ENCODE measurements around the gene MTERF4.

MTERF4 gene

DNA sequence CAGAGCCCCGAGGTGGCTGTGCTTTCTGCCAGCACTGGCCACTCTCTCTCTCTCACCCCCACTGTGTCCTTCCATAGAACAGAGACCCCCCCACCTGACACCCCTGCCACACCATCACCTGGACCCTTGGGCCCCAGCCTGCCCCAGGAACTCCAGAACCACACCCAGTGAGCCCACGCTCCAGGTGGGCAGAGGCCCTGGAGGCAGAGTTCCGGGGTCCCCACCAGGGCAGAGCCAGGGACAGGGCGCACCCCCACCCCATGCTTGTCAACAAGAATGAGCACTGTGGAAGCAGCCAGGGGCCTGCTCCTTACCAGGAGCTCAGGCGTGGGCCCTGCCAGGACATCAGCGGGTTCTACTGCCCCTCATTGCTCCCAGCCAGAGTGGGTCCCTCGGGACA lies 32.6 kb upstream of the MTERF4 start:
- no peak for FAIRE-seq

DNA sequence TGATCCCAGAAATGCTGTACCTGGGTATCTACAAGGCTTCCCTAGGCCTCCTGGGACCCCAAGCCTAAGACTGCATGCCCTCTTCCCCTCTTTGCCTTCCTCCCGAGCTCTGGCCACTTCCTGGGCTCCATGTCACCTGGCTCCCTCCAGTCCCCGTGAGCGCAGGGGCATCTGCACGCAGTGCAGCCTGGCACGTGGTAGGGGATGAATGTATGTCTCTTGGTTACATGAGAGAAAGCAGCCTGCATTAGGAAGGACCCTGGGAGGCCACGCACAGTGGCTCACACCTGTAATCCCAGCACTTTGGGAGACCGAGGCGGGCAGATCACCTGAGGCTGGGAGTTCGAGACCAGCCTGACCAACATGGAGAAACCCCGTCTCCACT lies 31.3 kb upstream of the MTERF4 start:
- no peak for FAIRE-seq
- DNase-seq (ENCODE audit: insufficient read length, low spot score): no peak

More for the DNA sequence above, 32.6 kb upstream of the MTERF4 start:
- no peak for DNase-seq (ENCODE audit: insufficient read length, low spot score)

DNA sequence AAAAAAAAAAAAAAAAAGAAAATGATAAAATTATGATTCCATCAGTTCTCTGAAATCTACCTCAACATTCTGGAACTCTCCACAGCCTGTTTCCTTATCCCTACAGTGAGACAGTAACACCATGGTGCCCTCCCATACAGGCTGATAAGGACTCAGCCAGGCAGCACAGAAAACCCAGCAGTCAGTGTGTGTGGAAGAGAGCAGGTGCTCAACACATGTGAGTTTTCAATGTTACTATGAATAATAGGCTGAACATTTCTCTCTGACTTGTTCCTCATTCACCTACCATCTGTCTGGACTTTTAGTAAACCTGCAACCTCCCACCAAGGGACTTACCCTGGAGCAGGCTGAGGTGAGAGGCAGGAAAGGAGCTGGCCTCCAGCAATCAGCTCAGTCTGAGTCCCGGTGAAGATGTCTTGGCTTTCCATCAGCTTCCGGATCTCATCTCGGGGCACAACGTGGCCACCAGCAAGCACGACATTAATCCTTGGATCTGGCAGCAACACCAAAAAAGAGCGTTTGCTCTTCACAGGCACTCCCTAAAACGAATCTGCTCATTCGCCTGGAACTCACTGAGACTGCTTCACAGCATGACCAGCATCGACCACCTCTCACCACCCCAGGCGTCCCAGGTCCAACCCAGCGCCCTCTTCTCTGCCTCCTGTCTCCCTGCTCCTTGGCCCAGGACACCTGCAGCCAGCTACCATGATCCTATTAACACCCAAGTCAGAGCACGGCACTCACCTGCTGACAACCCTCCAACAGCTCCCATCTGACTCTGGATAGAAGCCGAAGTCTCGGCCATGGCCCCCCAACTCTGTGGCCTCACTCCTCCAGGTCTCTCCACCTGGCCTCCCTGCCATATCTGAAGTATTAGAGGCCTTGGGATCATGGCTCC lies 30.7 kb upstream of the MTERF4 start:
- DNase-seq (ENCODE audit: insufficient read length, low spot score) (no peak), FAIRE-seq (no peak)

DNA sequence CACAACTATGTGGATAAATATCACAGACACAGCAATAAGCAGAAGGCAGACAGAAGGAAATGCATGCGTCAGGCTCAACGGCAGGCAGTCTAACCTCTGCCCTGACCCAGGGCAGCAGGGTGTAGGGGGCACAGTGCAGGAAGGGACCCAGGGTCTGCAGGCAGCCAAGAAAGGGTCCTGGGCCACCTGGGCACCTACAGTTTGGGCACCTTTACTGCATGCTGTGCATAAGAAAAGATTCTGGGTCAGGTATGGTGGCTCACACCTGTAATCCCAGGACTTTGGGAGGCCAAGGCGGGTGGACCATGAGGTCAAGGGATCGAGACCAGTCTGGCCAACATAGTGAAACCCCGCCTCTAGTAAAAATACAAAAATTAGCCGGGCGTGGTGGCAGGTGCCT lies 29.4 kb upstream of the MTERF4 start:
- DNase-seq (ENCODE audit: insufficient read length, low spot score) (no peak), FAIRE-seq (no peak)

DNA sequence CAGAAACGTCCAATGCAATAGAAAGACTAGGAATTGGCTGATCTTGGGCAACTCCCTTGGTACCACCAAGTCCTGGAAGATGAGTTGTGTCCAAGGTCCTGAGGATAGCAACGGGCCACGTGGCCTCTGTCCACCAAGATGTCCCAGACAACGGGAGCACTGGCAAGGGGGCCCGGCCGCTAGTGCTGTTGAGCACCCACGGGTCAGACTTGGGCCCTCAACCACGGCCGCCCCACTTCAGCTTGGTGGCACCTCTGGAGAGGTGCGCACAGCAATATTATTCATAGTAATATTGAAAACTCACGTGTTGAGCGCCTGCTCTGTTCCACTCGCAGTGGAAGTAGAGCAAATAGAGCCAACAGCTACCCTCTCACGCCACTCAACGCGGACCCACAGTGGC lies 28.2 kb upstream of the MTERF4 start:
- FAIRE-seq: no peak
- no peak for DNase-seq (ENCODE audit: insufficient read length, low spot score)

DNA sequence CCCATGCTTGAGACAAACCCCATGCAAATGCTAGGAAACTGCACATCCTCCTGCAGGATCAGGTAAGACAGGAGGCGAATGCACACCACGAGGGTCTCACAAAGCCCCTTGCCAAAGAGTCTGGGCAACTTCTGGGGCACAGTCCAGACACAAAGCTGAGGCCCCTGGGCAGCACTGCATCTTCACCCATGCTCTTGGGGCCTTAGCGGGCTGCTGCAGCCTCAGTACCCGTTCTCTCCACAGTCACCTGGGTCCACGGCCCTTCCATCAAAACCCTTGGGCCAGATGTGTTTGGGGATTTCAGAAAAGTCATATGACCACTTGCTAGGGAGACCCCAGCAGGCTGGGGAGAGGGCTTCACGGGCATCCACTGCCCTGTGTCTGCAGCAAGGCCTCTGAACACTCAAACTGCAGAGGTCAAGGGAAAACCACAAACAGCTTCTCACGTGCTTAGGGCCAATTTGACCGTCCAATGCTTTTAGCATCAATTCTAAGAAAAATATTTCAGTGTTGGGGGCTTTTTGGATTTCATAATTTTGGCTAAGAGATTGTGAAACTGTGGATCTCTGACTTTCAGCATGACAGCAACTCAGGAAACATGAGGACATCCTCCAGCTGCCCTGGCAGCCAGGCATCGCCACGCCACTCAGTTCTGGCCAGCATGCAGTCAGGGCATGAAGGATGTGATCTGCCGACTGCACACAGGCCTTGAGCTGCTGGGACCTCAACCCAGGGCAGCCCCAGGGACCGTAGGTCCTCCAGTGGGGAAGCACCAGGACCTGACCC lies 27.2 kb upstream of the MTERF4 start:
- DNase-seq (ENCODE audit: insufficient read length, low spot score) (peak; percentile 36), FAIRE-seq (peak; percentile 64)

DNA sequence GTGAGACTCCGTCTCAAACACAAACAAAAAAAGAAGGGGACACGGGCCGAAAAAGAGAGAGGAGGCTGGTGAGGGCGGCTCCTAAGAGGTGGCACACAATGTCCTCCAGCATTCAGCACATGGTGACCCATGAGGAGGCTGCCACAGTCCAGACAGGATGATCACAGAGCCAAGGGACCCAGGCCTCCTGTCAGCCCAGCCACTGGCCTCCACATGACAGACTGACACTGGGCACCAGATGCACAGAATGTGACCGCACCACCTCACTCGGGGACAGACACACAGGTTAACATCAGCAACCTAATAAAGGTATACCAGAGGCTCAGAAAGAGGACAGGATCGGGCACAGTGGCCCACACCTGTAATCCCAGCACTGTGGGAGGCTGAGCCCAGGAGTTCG lies 26.2 kb upstream of the MTERF4 start:
- DNase-seq (ENCODE audit: insufficient read length, low spot score) (no peak), FAIRE-seq (no peak)

DNA sequence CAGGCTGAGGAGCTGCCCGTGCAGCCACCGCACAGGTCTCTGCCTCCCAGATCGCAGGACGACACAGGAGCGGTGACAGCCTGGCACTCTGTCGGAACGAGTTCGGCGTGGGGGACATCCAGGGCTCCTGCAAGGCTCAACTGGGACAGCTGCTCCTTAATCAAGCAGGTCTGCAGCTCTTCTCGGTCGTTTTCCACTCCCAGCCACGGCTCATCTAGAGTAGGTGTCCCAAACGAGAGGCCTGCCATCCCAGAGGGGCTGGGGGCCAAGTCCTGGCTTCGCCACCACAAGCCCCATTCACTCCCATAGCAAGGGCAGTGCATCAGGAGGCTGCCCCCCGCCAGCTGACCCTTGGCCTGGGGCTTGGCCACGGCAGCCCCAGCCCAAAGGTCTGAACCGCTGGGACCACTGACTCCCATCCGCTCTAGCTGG lies 24.7 kb upstream of the MTERF4 start:
- DNase-seq (ENCODE audit: insufficient read length, low spot score): no peak
- no peak for FAIRE-seq

DNA sequence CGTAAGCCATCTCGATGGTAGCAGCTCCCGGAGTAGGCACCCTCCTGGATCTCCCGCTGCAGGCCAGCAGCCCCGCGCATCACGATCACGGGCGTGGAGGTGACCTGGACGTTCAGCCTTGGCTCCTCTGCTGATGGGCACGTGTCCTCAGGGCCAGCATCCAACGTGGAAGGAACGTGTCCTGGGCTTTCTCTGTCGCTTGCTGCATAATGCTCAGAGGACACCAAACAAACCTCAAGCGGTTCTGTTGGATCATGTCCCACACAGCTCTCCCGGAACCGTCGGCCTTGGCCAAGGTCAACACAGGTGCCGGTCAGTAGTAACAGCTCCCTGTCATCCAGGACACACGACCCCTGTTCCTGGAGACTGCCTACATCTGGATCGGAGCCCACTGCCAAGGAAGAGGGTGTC lies 24.1 kb upstream of the MTERF4 start:
- FAIRE-seq: no peak
- no peak for DNase-seq (ENCODE audit: insufficient read length, low spot score)

DNA sequence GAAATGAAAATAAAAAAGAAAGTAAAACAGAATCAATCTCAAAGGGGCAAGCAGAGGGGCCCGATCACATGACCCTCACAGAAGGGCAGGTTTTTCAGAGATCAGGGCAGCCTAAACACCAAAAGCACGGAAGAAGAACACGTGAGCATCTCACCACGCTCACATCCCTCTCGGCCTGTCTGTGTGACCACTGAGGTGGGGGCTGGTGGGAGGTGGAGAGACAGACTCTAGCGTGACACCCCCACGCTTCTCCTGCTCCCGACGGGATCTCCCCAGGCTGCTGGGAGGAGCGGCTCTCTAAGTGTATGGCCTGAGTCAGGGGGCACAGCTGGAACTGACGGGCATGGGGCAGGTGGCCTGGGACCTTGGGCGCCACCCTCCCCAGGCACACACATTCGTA lies 23.5 kb upstream of the MTERF4 start:
- DNase-seq (ENCODE audit: insufficient read length, low spot score) (no peak), FAIRE-seq (no peak)

DNA sequence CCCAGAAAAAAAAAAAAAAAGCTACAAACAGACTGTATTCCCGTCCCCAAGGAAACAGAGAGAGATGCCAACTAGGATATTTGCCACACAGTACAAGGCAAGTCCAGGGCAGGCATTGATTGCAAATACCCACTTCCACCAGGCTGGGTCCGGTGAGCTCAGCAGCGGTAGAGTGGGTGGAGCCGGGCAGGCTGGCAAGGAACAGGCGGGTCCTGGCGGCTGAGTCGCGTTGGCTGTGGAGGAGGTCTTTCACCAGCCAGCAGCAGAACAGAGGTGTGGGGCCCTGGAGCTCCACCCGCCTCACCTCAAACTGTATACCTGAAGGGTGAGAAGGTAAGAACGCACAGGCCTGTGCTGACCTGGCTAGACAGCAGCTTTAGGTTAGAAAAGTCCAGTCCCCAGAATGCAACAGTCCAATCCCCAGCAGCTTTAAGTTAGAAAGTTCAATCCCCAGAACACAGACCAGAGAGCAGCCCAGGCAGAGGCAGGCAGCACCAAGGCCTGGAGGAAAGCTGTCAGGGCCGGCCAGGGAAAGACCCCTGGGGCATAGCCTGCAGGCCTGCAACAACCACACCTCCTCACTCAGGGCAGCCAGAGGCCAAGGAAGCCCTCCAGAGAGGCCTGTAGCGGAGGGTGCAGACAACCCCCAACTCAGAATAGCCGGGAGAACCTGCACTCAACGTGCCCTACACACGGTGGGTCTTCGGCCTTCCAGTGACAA lies 21.9 kb upstream of the MTERF4 start:
- DNase-seq (ENCODE audit: insufficient read length, low spot score): no peak

DNA sequence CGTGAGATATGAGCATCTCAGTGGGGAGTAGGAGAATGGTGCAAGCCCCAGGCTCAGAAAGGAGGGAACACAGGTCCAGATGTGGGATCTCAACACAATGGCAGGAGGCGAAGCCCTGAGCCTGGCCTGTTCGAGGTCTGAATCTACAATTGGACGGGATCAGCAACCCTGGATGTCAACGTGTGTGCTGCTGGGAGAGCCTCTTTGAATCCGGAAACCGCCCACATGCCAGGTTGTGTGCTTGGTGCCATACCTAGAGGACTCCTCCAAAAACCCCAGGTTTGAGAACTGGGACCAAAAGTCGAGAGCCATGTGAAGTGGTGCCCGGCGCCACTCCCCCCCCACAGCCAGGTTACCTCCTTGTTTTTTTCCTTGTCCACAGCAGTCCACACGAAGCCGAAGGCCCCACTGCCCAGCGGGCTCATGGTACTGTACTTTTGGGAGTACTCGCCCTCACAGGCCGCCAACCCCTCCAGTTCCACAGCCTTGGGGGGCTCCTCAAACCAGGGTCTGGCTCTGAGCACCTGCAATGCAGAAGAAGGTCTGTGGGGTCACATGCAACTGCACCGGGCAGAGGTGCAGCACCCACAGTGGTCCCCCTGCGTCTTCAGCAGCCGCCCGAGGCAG lies 20.4 kb upstream of the MTERF4 start:
- DNase-seq (ENCODE audit: insufficient read length, low spot score) (no peak), FAIRE-seq (no peak)

More for the DNA sequence above, 21.9 kb upstream of the MTERF4 start:
- FAIRE-seq: no peak

DNA sequence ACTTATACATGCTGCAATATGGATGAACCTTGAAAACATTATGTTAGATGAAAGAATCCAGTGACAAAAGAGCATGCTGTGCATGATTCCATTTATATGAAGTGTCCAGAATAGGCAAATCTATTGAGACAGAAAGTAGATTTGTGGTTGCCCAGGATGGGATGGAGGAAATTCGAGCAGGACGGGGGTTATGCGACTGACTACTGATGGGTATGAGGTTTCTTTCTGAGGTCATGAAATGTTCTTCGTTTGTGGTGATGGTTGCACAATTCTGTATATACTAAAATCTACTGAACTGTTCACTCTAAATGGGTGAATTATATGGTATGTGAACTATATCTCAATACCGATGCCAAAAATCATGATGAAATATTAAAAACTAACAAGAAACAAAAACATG lies 18.9 kb upstream of the MTERF4 start:
- no peak for FAIRE-seq
- DNase-seq (ENCODE audit: insufficient read length, low spot score): no peak

DNA sequence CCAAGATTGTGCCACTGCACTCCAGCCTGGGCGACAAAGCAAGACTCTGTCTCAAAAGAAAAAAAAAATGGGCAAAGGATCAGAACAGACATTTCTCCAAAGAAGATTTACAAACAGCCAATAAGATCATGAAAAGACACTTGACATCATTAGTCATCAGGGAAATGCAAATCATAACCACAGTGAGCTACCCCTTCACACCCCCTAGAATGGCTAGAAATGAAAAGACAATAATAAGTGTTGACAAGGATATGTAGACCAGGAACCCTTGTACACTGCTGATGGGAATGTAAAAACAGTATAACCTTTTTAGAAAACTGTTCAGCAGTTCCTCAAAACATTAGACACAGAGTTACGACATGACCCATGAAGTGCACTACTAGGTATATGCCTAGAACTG lies 18.4 kb upstream of the MTERF4 start:
- FAIRE-seq (peak; percentile 31), DNase-seq (ENCODE audit: insufficient read length, low spot score) (no peak)

DNA sequence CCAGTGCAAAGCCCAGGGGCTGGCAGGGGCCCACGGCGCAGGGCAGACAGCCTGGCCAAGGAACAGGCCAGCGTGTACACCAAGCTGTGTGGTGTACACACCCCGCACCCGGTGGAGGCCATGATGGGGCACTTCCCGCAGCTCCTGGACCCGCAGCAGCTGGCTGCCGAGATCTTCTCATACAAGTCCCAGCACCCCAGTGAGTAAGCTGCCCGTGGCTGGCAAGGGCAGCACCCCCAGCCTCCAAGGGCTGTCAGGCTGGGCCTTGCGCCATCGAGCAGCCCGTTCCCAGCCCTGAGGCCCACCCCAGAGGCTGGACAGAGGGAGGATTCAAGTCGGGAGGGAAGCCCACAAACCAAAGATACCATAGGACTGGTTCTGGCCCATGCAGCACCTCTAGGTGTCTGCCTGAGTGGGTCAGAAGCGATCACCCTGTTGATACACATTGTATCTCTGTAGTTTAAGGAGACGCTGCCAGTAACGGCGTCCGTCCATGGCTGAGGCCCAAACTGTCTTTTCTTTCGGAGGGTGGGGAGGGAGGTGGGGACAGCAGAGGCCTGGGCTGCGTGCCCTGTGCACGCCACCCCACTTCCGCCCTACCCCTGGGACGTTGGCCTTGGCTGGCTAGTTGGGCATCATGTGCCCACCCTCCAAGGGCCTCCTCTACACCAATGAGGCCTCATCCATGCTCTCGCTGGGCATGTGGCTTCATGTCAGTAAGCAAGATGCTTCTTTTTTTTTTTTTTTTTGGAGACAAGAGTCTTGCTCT lies 16.8 kb upstream of the MTERF4 start:
- no peak for FAIRE-seq
- DNase-seq (ENCODE audit: insufficient read length, low spot score): no peak

DNA sequence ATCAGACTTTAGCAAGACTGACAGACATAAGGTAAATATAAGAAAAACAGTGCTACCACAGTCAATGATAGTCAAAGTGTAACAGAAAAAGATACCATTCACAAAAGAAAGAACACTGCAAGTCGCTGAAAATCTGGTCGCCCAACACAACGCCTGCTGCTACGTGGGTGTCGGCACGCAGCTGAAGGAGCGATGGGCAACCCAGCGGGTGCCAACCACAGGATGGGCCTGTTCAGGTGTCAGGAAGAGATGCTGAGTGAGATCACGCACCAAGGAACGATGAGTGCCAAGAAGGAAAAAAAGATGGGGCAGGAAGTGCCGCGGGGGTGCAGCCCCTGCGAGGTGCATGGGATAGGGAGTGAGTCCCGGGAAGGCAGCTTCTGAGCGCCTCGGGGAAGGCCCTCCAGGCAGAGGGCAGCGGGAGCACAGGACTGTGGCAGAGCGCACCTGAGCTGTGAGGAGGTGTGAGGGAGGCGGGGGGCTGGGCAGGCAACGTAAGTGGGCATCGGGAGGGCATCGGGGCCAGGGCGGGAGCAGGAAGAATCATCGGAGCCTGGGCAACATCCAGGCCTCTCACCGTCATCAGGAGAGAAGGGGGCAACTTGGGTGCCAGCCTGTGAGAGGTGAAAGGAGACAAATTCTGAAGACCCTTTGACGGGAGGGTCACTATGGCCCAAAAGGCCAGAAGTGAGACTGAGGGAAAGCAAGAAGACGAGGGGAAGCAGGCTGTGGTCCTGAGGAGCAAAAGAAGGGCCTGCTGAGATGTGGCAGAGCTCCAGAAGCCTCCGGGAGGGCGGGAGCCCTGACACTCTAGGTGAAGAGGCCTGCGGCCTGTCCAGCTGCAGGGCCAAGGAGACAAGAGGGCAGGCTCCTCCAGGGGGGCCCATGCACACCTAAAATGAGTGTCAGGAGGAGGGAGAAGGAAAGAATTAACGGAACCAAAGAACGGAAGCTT lies 14.8 kb upstream of the MTERF4 start:
- no peak for FAIRE-seq

DNA sequence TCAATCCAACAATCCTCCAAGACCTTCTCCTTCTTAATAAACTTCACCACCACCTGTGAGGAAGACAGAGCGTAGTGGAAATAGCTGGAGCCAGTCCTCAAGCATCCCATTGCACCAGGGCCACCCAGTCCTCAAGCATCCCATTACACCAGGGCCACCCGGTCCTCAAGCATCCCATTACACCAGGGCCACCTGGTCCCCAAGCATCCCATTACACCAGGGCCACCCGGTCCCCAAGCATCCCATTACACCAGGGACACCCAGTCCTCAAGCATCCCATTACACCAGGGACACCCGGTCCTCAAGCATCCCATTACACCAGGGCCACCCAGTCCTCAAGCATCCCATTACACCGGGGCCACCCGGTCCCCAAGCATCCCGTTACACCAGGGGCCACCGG lies 13.3 kb upstream of the MTERF4 start:
- no peak for DNase-seq (ENCODE audit: insufficient read length, low spot score)
- FAIRE-seq: no peak

More for the DNA sequence above, 14.8 kb upstream of the MTERF4 start:
- DNase-seq (ENCODE audit: insufficient read length, low spot score): no peak

DNA sequence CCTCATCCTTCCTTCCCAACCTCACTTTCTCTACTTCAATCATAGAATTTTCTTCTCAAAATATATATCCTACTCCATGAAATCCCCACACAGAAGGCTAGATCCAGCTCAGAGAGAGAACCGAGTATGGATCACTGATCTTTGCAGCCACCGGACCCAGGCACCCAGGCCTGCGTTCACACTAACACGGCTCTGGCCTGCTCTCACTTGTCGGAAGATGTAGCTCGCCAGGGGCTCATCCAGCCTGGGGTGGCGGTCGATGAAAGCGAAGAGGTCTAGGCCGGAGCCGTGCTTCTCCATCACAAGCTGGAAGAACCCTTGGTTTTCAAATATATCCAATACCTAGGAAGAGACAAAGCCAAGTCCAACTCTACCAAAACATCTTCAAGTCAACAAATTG lies 12.7 kb upstream of the MTERF4 start:
- FAIRE-seq (no peak), DNase-seq (ENCODE audit: insufficient read length, low spot score) (no peak)

DNA sequence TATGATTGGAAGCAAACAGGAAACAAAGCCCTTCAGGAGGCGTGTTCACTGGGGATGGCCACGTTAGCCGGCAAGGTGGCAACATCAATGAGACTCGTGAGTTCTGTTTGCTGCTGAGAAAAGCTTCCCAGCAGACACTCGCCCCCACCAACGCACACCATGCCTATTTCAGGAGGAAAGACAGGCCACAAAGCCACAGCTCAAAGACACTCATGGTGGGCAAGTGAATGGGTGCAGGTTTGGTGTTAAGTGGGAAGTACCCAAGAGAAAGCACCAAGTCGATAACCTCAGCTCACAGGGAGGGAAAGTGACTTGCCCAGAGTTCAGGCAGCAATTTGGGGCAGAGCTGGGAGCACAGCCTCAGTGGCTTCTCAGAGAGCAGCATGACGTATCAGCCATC lies 10.5 kb upstream of the MTERF4 start:
- FAIRE-seq (peak; percentile 81), DNase-seq (ENCODE audit: insufficient read length, low spot score) (no peak)
